Bronchial epithelial cell (primary cell): ENCODE results near the gene ANKRD11. TPM values are rescaled to one million over a fixed set of nuclear protein-coding genes. Genes with fewer than 3 reads are reported as not detected.
A peak's percentile ranks its signal among the peaks of the same experiment; 100 is the strongest.

Experiments
- DNase-seq: peaks from one replicate; pipeline ENCODE4 v3.0.0-alpha.2; 2010; ENCODE audit warnings: low read depth
- FAIRE-seq: peaks from 2 replicates; lab custom pipeline; 2011; peaks lifted over from hg19 to GRCh38; lab: Jason Lieb, UNC
- H3K27me3 ChIP-seq: 2 replicates; pipeline ENCODE4 v1.5.1; 2011; ENCODE audit warnings: low read length; ENCODE audit not compliant: control insufficient read depth, insufficient read depth
- H3K36me3 ChIP-seq: 2 replicates; pipeline ENCODE4 v1.5.1; 2011; ENCODE audit warnings: low read length; ENCODE audit not compliant: control insufficient read depth, insufficient read depth
- H3K4me3 ChIP-seq: 2 replicates; pipeline ENCODE4 v1.5.1; 2011; ENCODE audit warnings: mild to moderate bottlenecking, low read depth, low read length, control low read depth
- CTCF ChIP-seq: IDR thresholded peaks from 2 replicates; pipeline ENCODE4 v1.5.1; 2011; ENCODE audit warnings: mild to moderate bottlenecking, moderate library complexity, low read length, control low read depth, inconsistent platforms; ENCODE audit not compliant: insufficient read depth, severe bottlenecking
- total RNA-seq: library from RNA; depleted of rRNA; stranded (reverse); fragments of >200 nt; gene quantifications from 2 replicates; pipeline ENCODE4 v1.2.1, GENCODE V29; 2014

The ANKRD11 gene
- total RNA-seq, 1 donor from 2014 or later: 64.5 TPM

- TF ChIP-seq CTCF: no peak
- Histone ChIP-seq H3K27me3 (no peaks in the 10 kb centered on the region), H3K36me3 (peaks cover 37% of the 10 kb centered on the region), H3K4me3 (no peak overlapping the region)
- FAIRE-seq: no peak
- no peak for DNase-seq
Observed at GRCh38 chr16:89290472-89290871, 199.9 kb downstream of the ANKRD11 start.

- Histone ChIP-seq H3K4me3 (no peak overlapping the region), H3K27me3 (no peaks in the 10 kb centered on the region), H3K36me3 (peaks cover 44% of the 10 kb centered on the region)
- peak; percentile 42 for DNase-seq
- TF ChIP-seq CTCF: peak; percentile 84
- no peak for FAIRE-seq
Observed at GRCh38 chr16:89289428-89290395, 200.6 kb downstream of the ANKRD11 start.

GRCh38 chr16:89288966-89289365 lies 201.4 kb downstream of the ANKRD11 start:
- Histone ChIP-seq H3K36me3 (peaks cover 47% of the 10 kb centered on the region), H3K27me3 (no peaks in the 10 kb centered on the region), H3K4me3 (no peak overlapping the region)
- FAIRE-seq: no peak
- TF ChIP-seq CTCF: no peak
- DNase-seq: no peak

- Histone ChIP-seq H3K4me3 (no peak overlapping the region), H3K36me3 (peaks cover 47% of the 10 kb centered on the region), H3K27me3 (no peaks in the 10 kb centered on the region)
- DNase-seq (no peak), FAIRE-seq (no peak)
- TF ChIP-seq CTCF: no peak
Observed at GRCh38 chr16:89288577-89288844, 201.8 kb downstream of the ANKRD11 start.

- DNase-seq: no peak
- Histone ChIP-seq H3K27me3 (no peaks in the 10 kb centered on the region), H3K36me3 (peaks cover 48% of the 10 kb centered on the region), H3K4me3 (no peak overlapping the region)
- FAIRE-seq: no peak
- no peak for TF ChIP-seq CTCF
Observed at GRCh38 chr16:89287777-89288576, 202.4 kb downstream of the ANKRD11 start.
